ENCODE data around the gene EML4.
A peak's percentile ranks its signal among the peaks of the same experiment; 100 is the strongest.

The EML4 gene

GRCh38 chr2:42236911-42237310 lies 67.8 kb downstream of the EML4 start:
- TF ChIP-seq, protein P1, sequence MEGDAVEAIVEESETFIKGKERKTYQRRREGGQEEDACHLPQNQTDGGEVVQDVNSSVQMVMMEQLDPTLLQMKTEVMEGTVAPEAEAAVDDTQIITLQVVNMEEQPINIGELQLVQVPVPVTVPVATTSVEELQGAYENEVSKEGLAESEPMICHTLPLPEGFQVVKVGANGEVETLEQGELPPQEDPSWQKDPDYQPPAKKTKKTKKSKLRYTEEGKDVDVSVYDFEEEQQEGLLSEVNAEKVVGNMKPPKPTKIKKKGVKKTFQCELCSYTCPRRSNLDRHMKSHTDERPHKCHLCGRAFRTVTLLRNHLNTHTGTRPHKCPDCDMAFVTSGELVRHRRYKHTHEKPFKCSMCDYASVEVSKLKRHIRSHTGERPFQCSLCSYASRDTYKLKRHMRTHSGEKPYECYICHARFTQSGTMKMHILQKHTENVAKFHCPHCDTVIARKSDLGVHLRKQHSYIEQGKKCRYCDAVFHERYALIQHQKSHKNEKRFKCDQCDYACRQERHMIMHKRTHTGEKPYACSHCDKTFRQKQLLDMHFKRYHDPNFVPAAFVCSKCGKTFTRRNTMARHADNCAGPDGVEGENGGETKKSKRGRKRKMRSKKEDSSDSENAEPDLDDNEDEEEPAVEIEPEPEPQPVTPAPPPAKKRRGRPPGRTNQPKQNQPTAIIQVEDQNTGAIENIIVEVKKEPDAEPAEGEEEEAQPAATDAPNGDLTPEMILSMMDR (IDR thresholded peaks at IDR 0.05; ENCODE audit: control insufficient read depth, insufficient read depth, low read depth, low read length, missing control alignments): no peak
- no peak for DNase-seq (ENCODE audit: low read depth)
- H3K4me3 ChIP-seq (ENCODE audit: control insufficient read depth, low read depth, low read length): no peak overlapping the region

- no peak for DNase-seq (ENCODE audit: low read depth)
- TF ChIP-seq, protein P1 (IDR thresholded peaks at IDR 0.05; ENCODE audit: control insufficient read depth, insufficient read depth, low read depth, low read length, missing control alignments): peak; percentile 26
- H3K4me3 ChIP-seq (ENCODE audit: control insufficient read depth, low read depth, low read length): no peak overlapping the region
These were observed 69.6 kb downstream of the EML4 start for GRCh38 chr2:42238644-42239288.

DNA sequence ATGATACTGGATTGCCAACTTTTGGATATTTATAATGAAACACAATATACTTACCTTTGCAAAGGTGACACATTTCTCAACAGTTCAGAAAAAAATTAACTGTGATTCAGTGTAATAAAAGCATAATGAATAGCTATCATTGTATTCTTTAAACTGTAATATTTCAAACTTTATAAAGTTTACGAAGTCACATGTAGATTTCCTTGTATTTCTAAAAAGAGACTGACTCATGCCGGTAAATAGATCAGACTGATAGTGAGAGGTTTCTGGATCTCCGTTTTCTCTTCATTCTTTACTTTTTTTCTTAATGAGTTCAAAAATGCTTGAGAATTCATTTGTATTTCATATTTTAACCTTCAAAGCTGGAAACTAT lies 70.1 kb downstream of the EML4 start:
- DNase-seq (ENCODE audit: low read depth): no peak
- no peak overlapping the region for H3K4me3 ChIP-seq (ENCODE audit: control insufficient read depth, low read depth, low read length)
- TF ChIP-seq, protein P1 (IDR thresholded peaks at IDR 0.05; ENCODE audit: control insufficient read depth, insufficient read depth, low read depth, low read length, missing control alignments): no peak

- TF ChIP-seq, protein P1 (IDR thresholded peaks at IDR 0.05; ENCODE audit: control insufficient read depth, insufficient read depth, low read depth, low read length, missing control alignments): no peak
- H3K4me3 ChIP-seq (ENCODE audit: control insufficient read depth, low read depth, low read length): no peak overlapping the region
- no peak for DNase-seq (ENCODE audit: low read depth)
These were observed 70.7 kb downstream of the EML4 start for GRCh38 chr2:42239811-42240210.

GRCh38 chr2:42241517-42241916 lies 72.4 kb downstream of the EML4 start:
- DNase-seq (ENCODE audit: low read depth): no peak
- TF ChIP-seq, protein P1 (IDR thresholded peaks at IDR 0.05; ENCODE audit: control insufficient read depth, insufficient read depth, low read depth, low read length, missing control alignments): no peak

DNA sequence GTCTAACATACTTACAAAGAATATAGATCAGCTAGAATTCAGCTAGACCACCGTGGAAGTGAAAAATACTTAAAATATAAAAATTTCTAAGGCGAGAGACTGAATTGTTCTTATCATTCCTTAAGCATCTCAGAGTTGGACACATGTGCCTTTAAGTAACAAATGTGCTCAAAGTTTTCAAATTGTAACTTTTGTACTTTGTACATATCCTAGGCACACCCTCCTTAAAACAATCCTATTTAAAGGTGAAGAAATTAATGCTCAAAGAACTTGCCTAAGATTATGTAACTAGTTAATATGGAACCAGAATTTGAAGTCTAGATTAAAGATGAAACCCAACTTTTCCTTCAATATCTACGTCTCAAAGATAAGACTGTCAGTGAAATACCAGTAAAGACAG lies 74.1 kb downstream of the EML4 start:
- no peak overlapping the region for H3K4me3 ChIP-seq (ENCODE audit: control insufficient read depth, low read depth, low read length)
- DNase-seq (ENCODE audit: low read depth): no peak
- TF ChIP-seq, protein P1 (IDR thresholded peaks at IDR 0.05; ENCODE audit: control insufficient read depth, insufficient read depth, low read depth, low read length, missing control alignments): no peak

More at GRCh38 chr2:42241517-42241916, 72.4 kb downstream of the EML4 start:
- H3K4me3 ChIP-seq (ENCODE audit: control insufficient read depth, low read depth, low read length): no peak overlapping the region
